Nucleus accumbens (tissue), 56 donors: ENCODE results near the gene TRMU.

Experiments used
- DNase-seq, 56 donors: peaks; one replicate each; lab custom pipeline; 2025; lab: John Stamatoyannopoulos, UW

Gene TRMU

GRCh38 chr22:46354993-46355305 is 19.4 kb downstream of the TRMU start:
- no peak for DNase-seq

GRCh38 chr22:46355369-46355995 is 20.0 kb downstream of the TRMU start:
- DNase-seq = peak in 32 of 56 donors; percentile 5 to 81 (median 32)

- DNase-seq = no peak
These were observed 20.5 kb downstream of the TRMU start for GRCh38 chr22:46355996-46356471.

GRCh38 chr22:46356496-46357480 is 21.3 kb downstream of the TRMU start:
- DNase-seq = no peak

- no peak for DNase-seq
These were observed 22.4 kb downstream of the TRMU start for GRCh38 chr22:46357711-46358520.

- DNase-seq = no peak
These were observed 23.3 kb downstream of the TRMU start for GRCh38 chr22:46358766-46359165.

GRCh38 chr22:46359362-46359761 is 23.8 kb downstream of the TRMU start:
- no peak for DNase-seq

- no peak for DNase-seq
These were observed 24.6 kb downstream of the TRMU start for GRCh38 chr22:46360097-46360496.

GRCh38 chr22:46360891-46361290 is 25.4 kb downstream of the TRMU start:
- DNase-seq = no peak

- peak in 2 of 56 donors; percentile 17 to 20 for DNase-seq
These were observed 26.3 kb downstream of the TRMU start for GRCh38 chr22:46361826-46362202.

- DNase-seq = no peak
These were observed 26.9 kb downstream of the TRMU start for GRCh38 chr22:46362203-46362933.

GRCh38 chr22:46362934-46363515 is 27.5 kb downstream of the TRMU start:
- DNase-seq = no peak

GRCh38 chr22:46363611-46364321 is 28.3 kb downstream of the TRMU start:
- DNase-seq = no peak

- DNase-seq = no peak
These were observed 29.0 kb downstream of the TRMU start for GRCh38 chr22:46364341-46365165.

GRCh38 chr22:46365166-46365624 is 29.7 kb downstream of the TRMU start:
- no peak for DNase-seq

- no peak for DNase-seq
These were observed 30.8 kb downstream of the TRMU start for GRCh38 chr22:46366327-46366731.

- no peak for DNase-seq
These were observed 31.5 kb downstream of the TRMU start for GRCh38 chr22:46366801-46367706.
